Measurements from ENCODE around the gene NBPF20. TPM values are rescaled to one million over a fixed set of nuclear protein-coding genes. Genes with fewer than 3 reads are reported as not detected.
"Not testable (repeated sequence)": the region's sequence is repeated elsewhere in the genome, so short reads cannot be mapped to it uniquely, and the experiment has no call there.

NBPF20 gene
- polyA plus RNA-seq, 1 of the 3 experiments (the other 2 are of a cell fraction): 2.0 TPM

- H3F3A ChIP-seq (replicated peaks; ENCODE audit: insufficient read depth); H3K79me2 ChIP-seq (ENCODE audit: insufficient read depth); H2AFZ ChIP-seq (ENCODE audit: low read depth); H4K20me1 ChIP-seq (ENCODE audit: insufficient read depth); POLR2A ChIA-PET; H3K27me3 ChIP-seq (ENCODE audit: insufficient read depth); CTCF ChIA-PET; H3K4me1 ChIP-seq (ENCODE audit: control insufficient read depth in 1 of 2, insufficient read depth in 2 of 2, low read depth in 1 of 2, low read length in 1 of 2); H3K9me3 ChIP-seq; H3K9me2 ChIP-seq; H3K4me2 ChIP-seq; H3K36me3 ChIP-seq (replicated peaks in 1 of 2; ENCODE audit: control insufficient read depth in 1 of 2, insufficient read depth in 2 of 2, low read length in 1 of 2); H3K27ac ChIP-seq (ENCODE audit: low read depth in 2 of 2, low read length in 1 of 2); DNase-seq; H3K4me3 ChIP-seq (ENCODE audit: low read depth in 2 of 2, low read length in 1 of 2); H3K9ac ChIP-seq: not testable (repeated sequence)
- peak; percentile 31 for TF ChIP-seq CTCF (IDR thresholded peaks at IDR 0.05)
- 94% methylated on average over 4 of the region's 7 CpGs for WGBS (ENCODE audit: low lambda C conversion rate)
Measured at GRCh38 chr1:145404949-145405348, 20.5 kb downstream of the NBPF20 start.

GRCh38 chr1:145400701-145401100, 24.7 kb downstream of the NBPF20 start:
- H3K27me3 ChIP-seq (ENCODE audit: insufficient read depth); CTCF ChIA-PET; DNase-seq; H3K27ac ChIP-seq (ENCODE audit: low read depth in 2 of 2, low read length in 1 of 2); H2AFZ ChIP-seq (ENCODE audit: low read depth); H3K36me3 ChIP-seq (replicated peaks in 1 of 2; ENCODE audit: control insufficient read depth in 1 of 2, insufficient read depth in 2 of 2, low read length in 1 of 2); POLR2A ChIA-PET; H3K9me3 ChIP-seq; H3F3A ChIP-seq (replicated peaks; ENCODE audit: insufficient read depth); H3K4me3 ChIP-seq (ENCODE audit: low read depth in 2 of 2, low read length in 1 of 2); H3K9ac ChIP-seq; H3K9me2 ChIP-seq; H3K4me1 ChIP-seq (ENCODE audit: control insufficient read depth in 1 of 2, insufficient read depth in 2 of 2, low read depth in 1 of 2, low read length in 1 of 2); H4K20me1 ChIP-seq (ENCODE audit: insufficient read depth); H3K79me2 ChIP-seq (ENCODE audit: insufficient read depth); H3K4me2 ChIP-seq: not testable (repeated sequence)
- 100% methylated on average over 3 of the region's 6 CpGs for WGBS (ENCODE audit: low lambda C conversion rate)

Small RNA genes lying within 50 kb of the gene (small RNA-seq; reads per million reads assigned to genes)
- gene RF00003: 1.6 to 208 (median 13.5) reads per million in 7 experiments

Other genes starting within 250 kb of the NBPF20 start
- gene PPIAL4D, start 183.4 kb downstream of the NBPF20 start, polyA plus RNA-seq (2012; rRNA removed): not detected in 2 replicates
- gene GPR89A, start 182.4 kb upstream of the NBPF20 start, polyA plus RNA-seq (2012; rRNA removed): 10.5 and 15.2 TPM in 2 replicates

Measured in SK-N-SH (cell line).